ENCODE measurements around the gene PPM1M.

DNA sequence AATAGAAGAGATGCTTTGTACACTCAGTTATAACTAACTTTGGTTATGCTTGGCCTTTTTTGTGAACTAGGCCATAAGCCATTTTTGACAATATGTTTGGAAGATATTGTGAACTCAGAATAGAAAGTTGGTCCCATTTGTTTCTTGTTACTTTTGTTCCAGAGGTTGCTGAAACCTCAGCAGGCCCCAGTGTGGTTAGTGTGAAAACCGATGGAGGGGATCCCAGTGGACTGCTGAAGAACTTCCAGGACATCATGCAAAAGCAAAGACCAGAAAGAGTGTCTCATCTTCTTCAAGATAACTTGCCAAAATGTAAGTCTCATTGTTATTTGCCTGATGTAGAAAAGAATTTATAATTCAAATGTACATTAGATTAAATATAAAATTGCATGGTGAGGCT lies 41.9 kb upstream of the PPM1M start:
- TF ChIP-seq ARNTL (CRISPR knock-in tag; IDR thresholded peaks at IDR 0.05; ENCODE audit: borderline replicate concordance, low read depth) (no peak), ZNF70 (CRISPR knock-in tag; IDR thresholded peaks at IDR 0.05) (no peak), BACH2 (CRISPR knock-in tag; IDR thresholded peaks at IDR 0.05; ENCODE audit: borderline replicate concordance) (no peak), RARB (CRISPR knock-in tag; IDR thresholded peaks at IDR 0.05) (no peak), ESRRG (CRISPR knock-in tag; IDR thresholded peaks at IDR 0.05) (no peak), ISL1 (CRISPR knock-in tag; IDR thresholded peaks at IDR 0.05) (no peak), ZNF8 (CRISPR knock-in tag; IDR thresholded peaks at IDR 0.05) (no peak), PPARA (CRISPR knock-in tag; IDR thresholded peaks at IDR 0.05; ENCODE audit: borderline replicate concordance) (no peak), TOX (CRISPR knock-in tag; IDR thresholded peaks at IDR 0.05; ENCODE audit: borderline replicate concordance) (no peak), ZFP30 (CRISPR knock-in tag; IDR thresholded peaks at IDR 0.05) (no peak)
- TF ChIP-seq, protein P1, sequence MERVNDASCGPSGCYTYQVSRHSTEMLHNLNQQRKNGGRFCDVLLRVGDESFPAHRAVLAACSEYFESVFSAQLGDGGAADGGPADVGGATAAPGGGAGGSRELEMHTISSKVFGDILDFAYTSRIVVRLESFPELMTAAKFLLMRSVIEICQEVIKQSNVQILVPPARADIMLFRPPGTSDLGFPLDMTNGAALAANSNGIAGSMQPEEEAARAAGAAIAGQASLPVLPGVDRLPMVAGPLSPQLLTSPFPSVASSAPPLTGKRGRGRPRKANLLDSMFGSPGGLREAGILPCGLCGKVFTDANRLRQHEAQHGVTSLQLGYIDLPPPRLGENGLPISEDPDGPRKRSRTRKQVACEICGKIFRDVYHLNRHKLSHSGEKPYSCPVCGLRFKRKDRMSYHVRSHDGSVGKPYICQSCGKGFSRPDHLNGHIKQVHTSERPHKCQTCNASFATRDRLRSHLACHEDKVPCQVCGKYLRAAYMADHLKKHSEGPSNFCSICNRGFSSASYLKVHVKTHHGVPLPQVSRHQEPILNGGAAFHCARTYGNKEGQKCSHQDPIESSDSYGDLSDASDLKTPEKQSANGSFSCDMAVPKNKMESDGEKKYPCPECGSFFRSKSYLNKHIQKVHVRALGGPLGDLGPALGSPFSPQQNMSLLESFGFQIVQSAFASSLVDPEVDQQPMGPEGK (CRISPR knock-in tag; IDR thresholded peaks at IDR 0.05; ENCODE audit: borderline replicate concordance) = no peak
- TF ChIP-seq, protein P2, sequence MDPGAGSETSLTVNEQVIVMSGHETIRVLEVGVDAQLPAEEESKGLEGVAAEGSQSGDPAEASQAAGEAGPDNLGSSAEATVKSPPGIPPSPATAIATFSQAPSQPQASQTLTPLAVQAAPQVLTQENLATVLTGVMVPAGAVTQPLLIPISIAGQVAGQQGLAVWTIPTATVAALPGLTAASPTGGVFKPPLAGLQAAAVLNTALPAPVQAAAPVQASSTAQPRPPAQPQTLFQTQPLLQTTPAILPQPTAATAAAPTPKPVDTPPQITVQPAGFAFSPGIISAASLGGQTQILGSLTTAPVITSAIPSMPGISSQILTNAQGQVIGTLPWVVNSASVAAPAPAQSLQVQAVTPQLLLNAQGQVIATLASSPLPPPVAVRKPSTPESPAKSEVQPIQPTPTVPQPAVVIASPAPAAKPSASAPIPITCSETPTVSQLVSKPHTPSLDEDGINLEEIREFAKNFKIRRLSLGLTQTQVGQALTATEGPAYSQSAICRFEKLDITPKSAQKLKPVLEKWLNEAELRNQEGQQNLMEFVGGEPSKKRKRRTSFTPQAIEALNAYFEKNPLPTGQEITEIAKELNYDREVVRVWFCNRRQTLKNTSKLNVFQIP (CRISPR knock-in tag; IDR thresholded peaks at IDR 0.05; ENCODE audit: borderline replicate concordance, low read depth) = no peak
- TF ChIP-seq, protein P3, sequence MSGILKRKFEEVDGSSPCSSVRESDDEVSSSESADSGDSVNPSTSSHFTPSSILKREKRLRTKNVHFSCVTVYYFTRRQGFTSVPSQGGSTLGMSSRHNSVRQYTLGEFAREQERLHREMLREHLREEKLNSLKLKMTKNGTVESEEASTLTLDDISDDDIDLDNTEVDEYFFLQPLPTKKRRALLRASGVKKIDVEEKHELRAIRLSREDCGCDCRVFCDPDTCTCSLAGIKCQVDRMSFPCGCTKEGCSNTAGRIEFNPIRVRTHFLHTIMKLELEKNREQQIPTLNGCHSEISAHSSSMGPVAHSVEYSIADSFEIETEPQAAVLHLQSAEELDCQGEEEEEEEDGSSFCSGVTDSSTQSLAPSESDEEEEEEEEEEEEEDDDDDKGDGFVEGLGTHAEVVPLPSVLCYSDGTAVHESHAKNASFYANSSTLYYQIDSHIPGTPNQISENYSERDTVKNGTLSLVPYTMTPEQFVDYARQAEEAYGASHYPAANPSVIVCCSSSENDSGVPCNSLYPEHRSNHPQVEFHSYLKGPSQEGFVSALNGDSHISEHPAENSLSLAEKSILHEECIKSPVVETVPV (CRISPR knock-in tag; IDR thresholded peaks at IDR 0.05) = no peak

All from SK-N-SH treated with all-trans-retinoic acid at 6 μM for 48 hours (cell line).